Kidney (tissue), 14 donors: ENCODE measurements around the gene TTLL4. TPM values are rescaled to one million over a fixed set of nuclear protein-coding genes. Genes with fewer than 3 reads are reported as not detected.

Source experiments
- DNase-seq, 5 donors: peaks; one replicate each; pipeline ENCODE4 v3.0.0-alpha.2; 2013 to 2020
- FAIRE-seq: peaks from 2 replicates; lab custom pipeline; 2012; peaks lifted over from hg19 to GRCh38; lab: Jason Lieb, UNC
- H3K27ac ChIP-seq, 2 donors: one replicate each; pipeline ENCODE4 v1.7.0; 2013; ENCODE audit warnings: low read depth in 2 of 2, low read length in 2 of 2, inconsistent platforms in 1 of 2
- H3K27me3 ChIP-seq: one replicate; pipeline ENCODE4 v1.7.1; 2013; ENCODE audit warnings: low read length, inconsistent platforms; ENCODE audit not compliant: control insufficient read depth, insufficient read depth
- H3K36me3 ChIP-seq, 3 donors: one replicate each; pipeline versions ENCODE4 v1.7.0 to v1.7.1; 2013; ENCODE audit warnings: low read length in 3 of 3, control low read depth in 1 of 3, inconsistent platforms in 1 of 3; ENCODE audit not compliant: insufficient read depth in 3 of 3, control insufficient read depth in 2 of 3
- H3K4me1 ChIP-seq, 3 donors: one replicate each; pipeline versions ENCODE4 v1.7.0 to v1.7.1; 2013; ENCODE audit warnings: low read length in 3 of 3, inconsistent platforms in 1 of 3, low read depth in 1 of 3; ENCODE audit not compliant: control insufficient read depth in 2 of 3, insufficient read depth in 2 of 3
- H3K4me3 ChIP-seq, 3 donors: one replicate each; pipeline versions ENCODE4 v1.7.0 to v1.8.1; 2013; ENCODE audit warnings: low read length in 3 of 3, control low read depth in 1 of 3, inconsistent platforms in 1 of 3
- H3K9ac ChIP-seq, 3 donors: one replicate each; pipeline versions ENCODE4 v1.7.0 to v1.7.1; 2013; ENCODE audit warnings: low read length in 3 of 3, control low read depth in 1 of 3, inconsistent platforms in 1 of 3
- H3K9me3 ChIP-seq, 3 donors: one replicate each; pipeline versions ENCODE4 v1.7.0 to v1.7.1; 2013; ENCODE audit warnings: low read length in 3 of 3, control low read depth in 1 of 3, inconsistent platforms in 1 of 3; ENCODE audit not compliant: control insufficient read depth in 2 of 3, insufficient read depth in 1 of 3
- CTCF ChIP-seq: IDR thresholded peaks from 3 replicates; pipeline ENCODE4 v1.5.1; 2012; ENCODE audit warnings: mild to moderate bottlenecking, moderate library complexity, borderline replicate concordance; ENCODE audit not compliant: insufficient read depth; ENCODE audit errors: extremely low read depth
- intact Hi-C: fragments of 100-400 bp; cut with DNase I; formaldehyde crosslinking; loops from one replicate; pipeline ENCODE4 v1.11.1; 2022
- polyA plus RNA-seq: library from polyadenylated mRNA; stranded (reverse); fragments of 350-450 nt; fragmentation: Illumina TruSeq; extraction: RNeasy Lipid Tissue Mini Kit (QIAGEN cat#74804); gene quantifications from one replicate; pipeline ENCODE4 v1.2.3, GENCODE V29; 2014; ENCODE audit warnings: low read depth, low replicate concordance; ENCODE audit not compliant: insufficient read depth
- total RNA-seq: library from RNA; stranded (reverse); fragmentation: NEBNext Ultra II Directional; extraction: Animal tissue kit (Norgen Biotek cat#: 25700); gene quantifications from one replicate; pipeline ENCODE4 v1.2.1, GENCODE V29; 2021
- donor health status: control.
- donor health status: control.
- donor health status: control.
- donor health status: control.
- donor health status: control.
- donor health status: DM: yes; HTN: yes; CAD: no.
- donor health status: Normal renal cell carcinoma (clear cell type).

Gene TTLL4
- total and polyA plus RNA-seq, 2 donors from 2014 or later, result 7.6 to 30.7 TPM

- no peak for TF ChIP-seq CTCF
- H3K27ac ChIP-seq, result peak overlapping the region; percentile 89 to 90
- H3K9me3 ChIP-seq, result no peaks in the 10 kb centered on the region
- no peaks in the 10 kb centered on the region for H3K36me3 ChIP-seq
- no peak for FAIRE-seq
- H3K9ac ChIP-seq, result peak overlapping the region; percentile 18 to 76 (median 67)
- intact Hi-C loops, result no loop called here
- H3K4me3 ChIP-seq, result peak overlapping the region; percentile 52 to 81 (median 72)
- DNase-seq, result peak in 2 of 5 donors; percentile 61
- no peaks in the 10 kb centered on the region for H3K27me3 ChIP-seq
- peaks cover 3 to 6% (median 6%) of the 10 kb centered on the region in 3 donors for H3K4me1 ChIP-seq
Observed at GRCh38 chr2:218711550-218711929, 905 bp downstream of the TTLL4 start.

GRCh38 chr2:218713922-218714321, 3.3 kb downstream of the TTLL4 start:
- intact Hi-C loops, result no loop called here
- H3K4me1 ChIP-seq, result peaks cover 3 to 6% (median 6%) of the 10 kb centered on the region in 3 donors

GRCh38 chr2:218716070-218716469, 5.4 kb downstream of the TTLL4 start:
- no peak for TF ChIP-seq CTCF
- intact Hi-C loops, result no loop called here
- Histone ChIP-seq H3K27ac (no peak overlapping the region), H3K36me3 (no peaks in the 10 kb centered on the region), H3K9me3 (no peaks in the 10 kb centered on the region), H3K27me3 (no peaks in the 10 kb centered on the region), H3K9ac (no peak overlapping the region), H3K4me3 (no peak overlapping the region), H3K4me1 (peaks cover 3 to 6% (median 6%) of the 10 kb centered on the region in 3 donors)
- DNase-seq (no peak), FAIRE-seq (no peak)

More at GRCh38 chr2:218713922-218714321, 3.3 kb downstream of the TTLL4 start:
- TF ChIP-seq CTCF, result no peak
- H3K27ac ChIP-seq, result no peak overlapping the region
- no peak overlapping the region for H3K9ac ChIP-seq
- DNase-seq (no peak), FAIRE-seq (no peak)
- H3K4me3 ChIP-seq, result no peak overlapping the region
- no peaks in the 10 kb centered on the region for H3K27me3 ChIP-seq
- no peaks in the 10 kb centered on the region for H3K36me3 ChIP-seq
- no peaks in the 10 kb centered on the region for H3K9me3 ChIP-seq

- no peaks in the 10 kb centered on the region for H3K27me3 ChIP-seq
- FAIRE-seq (no peak), DNase-seq (no peak)
- intact Hi-C loops, result no loop called here
- H3K9me3 ChIP-seq, result no peaks in the 10 kb centered on the region
- no peak overlapping the region for H3K27ac ChIP-seq
- H3K9ac ChIP-seq, result no peak overlapping the region
- H3K4me3 ChIP-seq, result no peak overlapping the region
- H3K36me3 ChIP-seq, result no peaks in the 10 kb centered on the region
- no peaks in the 10 kb centered on the region for H3K4me1 ChIP-seq
- no peak for TF ChIP-seq CTCF
Observed at GRCh38 chr2:218717262-218717661, 6.6 kb downstream of the TTLL4 start.
